T-helper 17 cell (primary cell): ENCODE results near the gene NRCAM. TPM values are rescaled to one million over a fixed set of nuclear protein-coding genes. Genes with fewer than 3 reads are reported as not detected.

Experiments used
- ATAC-seq: fragments of 150-1000 bp; cut with Tn5 transposase; 2 replicates; pipeline ENCODE4 v1.10.0; 2021; ENCODE audit warnings: mild to moderate bottlenecking, moderate library complexity
- DNase-seq, 3 donors: peaks; one replicate each; pipeline versions ENCODE4 v3.0.0 to v3.0.0-alpha.2; 2020 to 2021
- H3K9me3 ChIP-seq: one replicate; pipeline ENCODE4 v1.7.0; 2013; ENCODE audit warnings: low read length, mild to moderate bottlenecking; ENCODE audit not compliant: control insufficient read depth, poor library complexity, severe bottlenecking
- H3K27ac Mint-ChIP-seq: one replicate; pipeline ENCODE4 v1.8.0; 2022; ENCODE audit warnings: mild to moderate bottlenecking, moderate library complexity, mixed read lengths
- H3K27me3 Mint-ChIP-seq: one replicate; pipeline ENCODE4 v1.8.0; 2022; ENCODE audit warnings: mixed read lengths
- H3K36me3 Mint-ChIP-seq: one replicate; pipeline ENCODE4 v1.8.0; 2022; ENCODE audit warnings: low read depth, mixed read lengths
- H3K4me1 Mint-ChIP-seq: one replicate; pipeline ENCODE4 v1.8.0; 2022; ENCODE audit warnings: mild to moderate bottlenecking, mixed read lengths
- H3K4me3 Mint-ChIP-seq: one replicate; pipeline ENCODE4 v1.8.0; 2022; ENCODE audit warnings: mild to moderate bottlenecking, moderate library complexity, mixed read lengths
- total RNA-seq, 4 donors: library from RNA in 2 of 4; stranded (reverse) in 2 of 4; gene quantifications; one replicate each; pipeline ENCODE4 v1.2.3 and lab custom pipeline; 2022 to 2026

The NRCAM gene
- total RNA-seq, 2 donors from 2014 or later = not detected

- Mint-ChIP-seq H3K27ac (no peak overlapping the region), H3K4me1 (no peaks in the 10 kb centered on the region), H3K4me3 (no peak overlapping the region), H3K27me3 (peaks cover 21% of the 10 kb centered on the region), H3K36me3 (no peaks in the 10 kb centered on the region)
- no peaks in the 10 kb centered on the region for H3K9me3 ChIP-seq
- ATAC-seq (no peak), DNase-seq (no peak)
Measured at GRCh38 chr7:108310351-108310750, 145.9 kb downstream of the NRCAM start.

- H3K4me1 Mint-ChIP-seq = no peaks in the 10 kb centered on the region
- no peaks in the 10 kb centered on the region for H3K36me3 Mint-ChIP-seq
- H3K4me3 Mint-ChIP-seq = no peak overlapping the region
- ATAC-seq = no peak
- peaks cover 23% of the 10 kb centered on the region for H3K27me3 Mint-ChIP-seq
- no peaks in the 10 kb centered on the region for H3K9me3 ChIP-seq
- no peak for DNase-seq
- H3K27ac Mint-ChIP-seq = no peak overlapping the region
Measured at GRCh38 chr7:108308903-108309302, 147.3 kb downstream of the NRCAM start.

- no peak for DNase-seq
- no peak overlapping the region for H3K4me3 Mint-ChIP-seq
- H3K4me1 Mint-ChIP-seq = no peaks in the 10 kb centered on the region
- H3K9me3 ChIP-seq = no peaks in the 10 kb centered on the region
- no peak for ATAC-seq
- H3K27me3 Mint-ChIP-seq = peaks cover 23% of the 10 kb centered on the region
- no peaks in the 10 kb centered on the region for H3K36me3 Mint-ChIP-seq
- no peak overlapping the region for H3K27ac Mint-ChIP-seq
Measured at GRCh38 chr7:108308276-108308675, 148.0 kb downstream of the NRCAM start.

GRCh38 chr7:108307595-108307994 lies 148.6 kb downstream of the NRCAM start:
- ATAC-seq (no peak), DNase-seq (no peak)
- Mint-ChIP-seq H3K36me3 (no peaks in the 10 kb centered on the region), H3K27me3 (peaks cover 23% of the 10 kb centered on the region), H3K4me1 (no peaks in the 10 kb centered on the region), H3K27ac (no peak overlapping the region), H3K4me3 (no peak overlapping the region)
- no peaks in the 10 kb centered on the region for H3K9me3 ChIP-seq

GRCh38 chr7:108307194-108307593 lies 149.0 kb downstream of the NRCAM start:
- ATAC-seq (no peak), DNase-seq (no peak)
- H3K27ac Mint-ChIP-seq = no peak overlapping the region
- H3K4me1 Mint-ChIP-seq = no peaks in the 10 kb centered on the region
- H3K9me3 ChIP-seq = no peaks in the 10 kb centered on the region
- H3K27me3 Mint-ChIP-seq = peaks cover 23% of the 10 kb centered on the region
- no peaks in the 10 kb centered on the region for H3K36me3 Mint-ChIP-seq
- H3K4me3 Mint-ChIP-seq = no peak overlapping the region

- H3K4me3 Mint-ChIP-seq = no peak overlapping the region
- no peak for ATAC-seq
- H3K27ac Mint-ChIP-seq = no peak overlapping the region
- no peak for DNase-seq
- no peaks in the 10 kb centered on the region for H3K4me1 Mint-ChIP-seq
- H3K27me3 Mint-ChIP-seq = peaks cover 24% of the 10 kb centered on the region
- H3K36me3 Mint-ChIP-seq = no peaks in the 10 kb centered on the region
- H3K9me3 ChIP-seq = no peaks in the 10 kb centered on the region
Measured at GRCh38 chr7:108303332-108303731, 152.9 kb downstream of the NRCAM start.

GRCh38 chr7:108301387-108301786 lies 154.8 kb downstream of the NRCAM start:
- no peaks in the 10 kb centered on the region for H3K4me1 Mint-ChIP-seq
- peaks cover 24% of the 10 kb centered on the region for H3K27me3 Mint-ChIP-seq
- H3K36me3 Mint-ChIP-seq = no peaks in the 10 kb centered on the region
- no peak overlapping the region for H3K4me3 Mint-ChIP-seq
- H3K27ac Mint-ChIP-seq = no peak overlapping the region
- DNase-seq (no peak), ATAC-seq (no peak)
- no peaks in the 10 kb centered on the region for H3K9me3 ChIP-seq

GRCh38 chr7:108299251-108299973 lies 156.8 kb downstream of the NRCAM start:
- H3K27ac Mint-ChIP-seq = no peak overlapping the region
- peaks cover 35% of the 10 kb centered on the region for H3K27me3 Mint-ChIP-seq
- H3K9me3 ChIP-seq = no peaks in the 10 kb centered on the region
- DNase-seq = no peak
- ATAC-seq = no peak
- H3K4me1 Mint-ChIP-seq = no peaks in the 10 kb centered on the region
- H3K36me3 Mint-ChIP-seq = no peaks in the 10 kb centered on the region
- H3K4me3 Mint-ChIP-seq = no peak overlapping the region

GRCh38 chr7:108296911-108297310 lies 159.3 kb downstream of the NRCAM start:
- ATAC-seq (no peak), DNase-seq (no peak)
- H3K9me3 ChIP-seq = no peaks in the 10 kb centered on the region
- Mint-ChIP-seq H3K4me3 (no peak overlapping the region), H3K27me3 (peaks cover 39% of the 10 kb centered on the region), H3K4me1 (no peaks in the 10 kb centered on the region), H3K36me3 (no peaks in the 10 kb centered on the region), H3K27ac (no peak overlapping the region)

GRCh38 chr7:108294595-108294994 lies 161.6 kb downstream of the NRCAM start:
- Mint-ChIP-seq H3K27ac (no peak overlapping the region), H3K27me3 (peaks cover 39% of the 10 kb centered on the region), H3K4me1 (no peaks in the 10 kb centered on the region), H3K4me3 (no peak overlapping the region), H3K36me3 (no peaks in the 10 kb centered on the region)
- DNase-seq (no peak), ATAC-seq (peak; percentile 45)
- H3K9me3 ChIP-seq = no peaks in the 10 kb centered on the region

GRCh38 chr7:108293149-108293612 lies 163.1 kb downstream of the NRCAM start:
- no peaks in the 10 kb centered on the region for H3K4me1 Mint-ChIP-seq
- ATAC-seq (no peak), DNase-seq (no peak)
- H3K27ac Mint-ChIP-seq = no peak overlapping the region
- no peak overlapping the region for H3K4me3 Mint-ChIP-seq
- peaks cover 40% of the 10 kb centered on the region for H3K27me3 Mint-ChIP-seq
- H3K9me3 ChIP-seq = no peaks in the 10 kb centered on the region
- no peaks in the 10 kb centered on the region for H3K36me3 Mint-ChIP-seq

- no peaks in the 10 kb centered on the region for H3K4me1 Mint-ChIP-seq
- no peaks in the 10 kb centered on the region for H3K9me3 ChIP-seq
- no peak for ATAC-seq
- no peak overlapping the region for H3K27ac Mint-ChIP-seq
- no peaks in the 10 kb centered on the region for H3K36me3 Mint-ChIP-seq
- no peak overlapping the region for H3K4me3 Mint-ChIP-seq
- DNase-seq = no peak
- H3K27me3 Mint-ChIP-seq = peaks cover 35% of the 10 kb centered on the region
Measured at GRCh38 chr7:108292541-108292940, 163.7 kb downstream of the NRCAM start.

- DNase-seq (no peak), ATAC-seq (no peak)
- Mint-ChIP-seq H3K36me3 (no peaks in the 10 kb centered on the region), H3K27ac (no peak overlapping the region), H3K4me1 (no peaks in the 10 kb centered on the region), H3K27me3 (peaks cover 34% of the 10 kb centered on the region), H3K4me3 (no peak overlapping the region)
- H3K9me3 ChIP-seq = peaks cover 2% of the 10 kb centered on the region
Measured at GRCh38 chr7:108291791-108292440, 164.3 kb downstream of the NRCAM start.

GRCh38 chr7:108291152-108291508 lies 165.1 kb downstream of the NRCAM start:
- Mint-ChIP-seq H3K4me3 (no peak overlapping the region), H3K36me3 (no peaks in the 10 kb centered on the region), H3K4me1 (no peaks in the 10 kb centered on the region), H3K27me3 (peaks cover 39% of the 10 kb centered on the region), H3K27ac (no peak overlapping the region)
- no peak for DNase-seq
- H3K9me3 ChIP-seq = peaks cover 2% of the 10 kb centered on the region
- ATAC-seq = no peak
